Vagina (tissue), 2 donors: ENCODE results near the gene FHIT. TPM values are rescaled to one million over a fixed set of nuclear protein-coding genes. Genes with fewer than 3 reads are reported as not detected.

ENCODE experiments used
- DNase-seq, 2 donors: peaks; one replicate each; pipeline ENCODE4 v3.0.0-alpha.2; 2017; ENCODE audit errors: extremely low spot score in 2 of 2
- H3K27ac ChIP-seq: fragments of 200-600 bp; sonication (generic); one replicate; pipeline ENCODE4 v1.5.1; 2019
- H3K27me3 ChIP-seq: fragments of 200-600 bp; sonication (generic); one replicate; pipeline ENCODE4 v1.5.1; 2019
- H3K36me3 ChIP-seq, 2 donors: fragments of 200-600 bp; sonication (generic); one replicate each; pipeline ENCODE4 v1.5.1; 2017 to 2019
- H3K4me1 ChIP-seq: fragments of 200-600 bp; sonication (generic); one replicate; pipeline ENCODE4 v1.5.1; 2019
- H3K4me3 ChIP-seq, 2 donors: fragments of 200-600 bp; sonication (generic); 1 replicate in 1 of 2; 2 replicates in 1 of 2; pipeline ENCODE4 v1.5.1; 2016 to 2019
- H3K9me3 ChIP-seq: fragments of 200-600 bp; sonication (generic); one replicate; pipeline ENCODE4 v1.5.1; 2019
- POLR2A ChIP-seq, 2 donors: fragments of 450-650 bp; IDR thresholded peaks; one replicate each; pipeline ENCODE4 v1.6.1; 2017; ENCODE audit warnings: antibody characterized with exemption in 2 of 2, mild to moderate bottlenecking in 2 of 2, moderate library complexity in 2 of 2
- POLR2AphosphoS5 ChIP-seq, 2 donors: sonication (generic); formaldehyde crosslinking; IDR thresholded peaks; one replicate each; pipeline ENCODE4 v1.9.0; 2017; ENCODE audit warnings: antibody characterized with exemption in 2 of 2, mild to moderate bottlenecking in 2 of 2, low read depth in 1 of 2; ENCODE audit not compliant: insufficient read depth in 1 of 2
- intact Hi-C: fragments of 100-400 bp; cut with DNase I; formaldehyde crosslinking; loops from one replicate; pipeline ENCODE4 v1.15.1; 2023
- total RNA-seq: library from RNA; depleted of rRNA; stranded (reverse); fragments of >200 nt; gene quantifications from one replicate; pipeline ENCODE4 v1.2.3, GENCODE V29; 2016
- TF ChIP-seq, protein P1 (sequence below), 3 experiments: fragments of 450-650 bp in 2 of 3; fragments of 200-600 bp in 1 of 3; sonication (generic) in 1 of 3; IDR thresholded peaks; one replicate each; pipeline ENCODE4 v1.5.1; 2017 to 2019; ENCODE audit warnings: antibody characterized with exemption in 3 of 3, mild to moderate bottlenecking in 2 of 3, moderate library complexity in 2 of 3

The FHIT gene
- total RNA-seq, 1 donor from 2014 or later: 7.9 TPM

DNA sequence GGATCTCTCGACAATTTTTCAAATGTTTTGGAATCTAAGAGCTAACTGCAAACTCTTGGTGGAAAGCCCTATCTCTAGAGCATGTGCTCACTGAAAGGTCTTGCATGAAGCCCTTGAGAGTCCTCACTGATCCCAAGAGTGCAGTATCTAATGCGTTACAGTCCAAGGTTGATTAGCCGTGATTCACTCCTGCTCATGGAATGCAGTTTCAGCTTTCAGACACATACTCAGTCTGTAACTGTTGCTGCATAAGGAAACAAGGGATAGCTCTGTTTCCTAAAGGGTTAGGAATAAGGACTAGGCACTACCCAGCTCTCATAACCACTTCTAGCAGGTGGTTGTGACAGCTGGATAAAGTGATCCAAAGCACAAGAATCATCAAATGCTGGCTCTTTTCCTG is 1514.0 kb downstream of the FHIT start:
- Histone ChIP-seq H3K9me3 (no peaks in the 10 kb centered on the region), H3K36me3 (no peaks in the 10 kb centered on the region), H3K4me1 (no peaks in the 10 kb centered on the region), H3K27me3 (no peaks in the 10 kb centered on the region), H3K27ac (no peak overlapping the region), H3K4me3 (no peak overlapping the region)
- TF ChIP-seq POLR2A (IDR thresholded peaks at IDR 0.05) (no peak), POLR2AphosphoS5 (IDR thresholded peaks at IDR 0.05; ENCODE audit: insufficient read depth in 1 of 2, low read depth in 1 of 2) (no peak)
- TF ChIP-seq, protein P1, sequence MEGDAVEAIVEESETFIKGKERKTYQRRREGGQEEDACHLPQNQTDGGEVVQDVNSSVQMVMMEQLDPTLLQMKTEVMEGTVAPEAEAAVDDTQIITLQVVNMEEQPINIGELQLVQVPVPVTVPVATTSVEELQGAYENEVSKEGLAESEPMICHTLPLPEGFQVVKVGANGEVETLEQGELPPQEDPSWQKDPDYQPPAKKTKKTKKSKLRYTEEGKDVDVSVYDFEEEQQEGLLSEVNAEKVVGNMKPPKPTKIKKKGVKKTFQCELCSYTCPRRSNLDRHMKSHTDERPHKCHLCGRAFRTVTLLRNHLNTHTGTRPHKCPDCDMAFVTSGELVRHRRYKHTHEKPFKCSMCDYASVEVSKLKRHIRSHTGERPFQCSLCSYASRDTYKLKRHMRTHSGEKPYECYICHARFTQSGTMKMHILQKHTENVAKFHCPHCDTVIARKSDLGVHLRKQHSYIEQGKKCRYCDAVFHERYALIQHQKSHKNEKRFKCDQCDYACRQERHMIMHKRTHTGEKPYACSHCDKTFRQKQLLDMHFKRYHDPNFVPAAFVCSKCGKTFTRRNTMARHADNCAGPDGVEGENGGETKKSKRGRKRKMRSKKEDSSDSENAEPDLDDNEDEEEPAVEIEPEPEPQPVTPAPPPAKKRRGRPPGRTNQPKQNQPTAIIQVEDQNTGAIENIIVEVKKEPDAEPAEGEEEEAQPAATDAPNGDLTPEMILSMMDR (IDR thresholded peaks at IDR 0.05): no peak
- DNase-seq: no peak
- intact Hi-C loops: no loop called here

DNA sequence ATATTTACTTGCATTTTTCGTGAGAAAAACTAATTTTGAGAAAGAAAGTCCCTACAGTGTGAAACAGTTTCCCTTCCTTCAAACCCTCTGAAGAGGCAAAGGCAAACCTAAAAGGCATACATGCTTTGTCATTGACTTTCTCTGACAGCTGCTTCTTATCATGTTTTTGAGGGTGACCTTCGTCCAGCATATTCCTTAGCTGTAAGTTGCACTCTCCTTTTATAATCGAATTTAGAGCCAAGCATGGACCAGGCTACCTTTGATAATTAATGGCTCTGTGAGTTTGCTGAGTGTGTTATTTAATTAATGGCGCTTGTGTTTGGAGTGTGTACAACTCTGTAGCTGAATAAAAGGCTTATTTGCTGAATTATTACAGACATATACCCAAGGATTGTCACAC is 1517.2 kb downstream of the FHIT start:
- no peak for DNase-seq
- no peaks in the 10 kb centered on the region for H3K36me3 ChIP-seq
- intact Hi-C loops: no loop called here
- TF ChIP-seq POLR2A (IDR thresholded peaks at IDR 0.05) (no peak), POLR2AphosphoS5 (IDR thresholded peaks at IDR 0.05; ENCODE audit: insufficient read depth in 1 of 2, low read depth in 1 of 2) (no peak)
- TF ChIP-seq, protein P1 (IDR thresholded peaks at IDR 0.05): no peak
- no peaks in the 10 kb centered on the region for H3K4me1 ChIP-seq
- H3K27me3 ChIP-seq: no peaks in the 10 kb centered on the region
- H3K27ac ChIP-seq: no peak overlapping the region
- H3K9me3 ChIP-seq: no peaks in the 10 kb centered on the region
- no peak overlapping the region for H3K4me3 ChIP-seq

DNA sequence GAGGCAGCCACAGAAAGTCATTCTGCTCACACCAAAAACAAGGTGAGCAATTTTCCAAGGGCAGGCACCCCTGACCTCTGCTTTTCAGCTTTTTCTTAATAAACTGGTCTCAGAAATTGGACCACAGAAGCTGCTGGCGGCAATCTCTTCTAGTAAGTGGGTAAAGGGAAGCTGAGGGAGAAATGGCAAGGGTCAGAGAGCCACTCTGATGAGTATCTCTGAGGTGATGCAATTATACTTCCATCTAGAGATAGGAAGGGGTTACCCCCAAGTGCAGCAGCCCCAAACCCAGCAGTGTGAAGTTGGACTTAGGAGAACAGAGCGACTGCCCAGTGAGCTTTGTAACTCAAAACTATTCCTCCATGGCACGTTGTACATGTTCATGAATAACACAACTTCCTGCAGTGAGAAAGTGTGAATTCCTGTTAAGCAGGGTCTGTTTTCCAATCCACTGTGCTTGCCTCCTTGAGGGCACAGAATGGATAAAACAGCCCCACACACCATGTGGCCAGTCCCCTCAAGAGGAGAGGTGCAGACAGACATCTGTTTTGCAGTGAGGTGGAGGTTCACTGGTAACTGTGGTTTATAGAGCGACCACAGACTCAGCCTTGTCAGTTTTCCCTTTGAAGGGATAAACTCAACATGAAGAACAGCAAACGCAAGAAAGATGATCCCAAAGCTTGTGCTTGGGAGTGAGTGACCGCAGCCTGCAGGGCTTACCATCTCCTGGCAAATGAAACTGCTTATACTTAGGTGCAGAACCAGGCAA is 1518.0 kb downstream of the FHIT start:
- peak in 1 of 2 donors; percentile 44 for DNase-seq
- Histone ChIP-seq H3K27ac (no peak overlapping the region), H3K4me3 (no peak overlapping the region), H3K9me3 (no peaks in the 10 kb centered on the region), H3K27me3 (no peaks in the 10 kb centered on the region), H3K4me1 (no peaks in the 10 kb centered on the region), H3K36me3 (no peaks in the 10 kb centered on the region)
- intact Hi-C loops: no loop called here
- TF ChIP-seq POLR2AphosphoS5 (IDR thresholded peaks at IDR 0.05; ENCODE audit: insufficient read depth in 1 of 2, low read depth in 1 of 2) (no peak), POLR2A (IDR thresholded peaks at IDR 0.05) (no peak)
- TF ChIP-seq, protein P1 (IDR thresholded peaks at IDR 0.05): no peak

DNA sequence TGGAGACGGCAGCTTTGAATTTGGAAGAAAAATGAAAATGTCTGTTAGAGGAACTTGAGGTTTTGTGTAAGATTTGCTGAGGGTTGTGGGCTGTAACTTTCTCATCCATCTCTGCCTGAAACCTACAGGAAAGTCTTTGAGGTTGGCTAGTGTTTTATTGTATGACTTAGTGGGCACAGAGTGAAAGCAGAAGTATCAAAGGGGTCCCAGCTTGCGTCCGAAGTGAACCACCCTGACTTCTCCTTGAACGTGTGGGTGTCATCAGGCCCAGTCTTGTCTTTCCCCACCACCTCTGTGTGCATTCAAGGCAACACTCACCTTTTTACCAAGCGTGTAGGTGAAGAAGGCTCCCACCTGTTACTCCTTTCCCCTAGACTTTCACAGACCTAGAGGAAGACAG is 1519.3 kb downstream of the FHIT start:
- Histone ChIP-seq H3K4me1 (no peaks in the 10 kb centered on the region), H3K27ac (no peak overlapping the region), H3K36me3 (no peaks in the 10 kb centered on the region), H3K27me3 (no peaks in the 10 kb centered on the region), H3K4me3 (no peak overlapping the region), H3K9me3 (no peaks in the 10 kb centered on the region)
- TF ChIP-seq POLR2AphosphoS5 (IDR thresholded peaks at IDR 0.05; ENCODE audit: insufficient read depth in 1 of 2, low read depth in 1 of 2): no peak
- no peak for TF ChIP-seq POLR2A (IDR thresholded peaks at IDR 0.05)
- TF ChIP-seq, protein P1 (IDR thresholded peaks at IDR 0.05): no peak
- intact Hi-C loops: no loop called here
- no peak for DNase-seq

DNA sequence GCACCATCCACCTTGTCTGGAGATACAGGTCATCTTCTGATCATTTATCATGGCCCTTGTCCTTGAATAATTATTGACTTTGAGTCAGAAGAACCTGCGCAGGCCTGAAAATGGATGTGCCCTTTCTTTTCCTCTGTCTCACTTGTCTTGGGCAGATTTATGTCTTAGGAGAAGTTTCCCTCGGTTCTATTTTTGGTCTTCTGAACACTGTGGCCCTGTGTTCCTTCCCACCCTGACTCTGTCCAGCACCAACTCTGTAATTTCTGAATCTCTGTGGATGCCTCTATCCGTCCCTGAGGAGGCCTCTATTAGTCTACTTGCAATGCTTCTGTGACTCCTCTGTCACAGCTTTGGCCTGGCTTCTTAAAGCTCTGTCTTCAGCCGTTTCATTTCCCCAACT is 1520.7 kb downstream of the FHIT start:
- Histone ChIP-seq H3K9me3 (no peaks in the 10 kb centered on the region), H3K4me1 (no peaks in the 10 kb centered on the region), H3K27me3 (no peaks in the 10 kb centered on the region), H3K4me3 (no peak overlapping the region), H3K27ac (no peak overlapping the region), H3K36me3 (no peaks in the 10 kb centered on the region)
- DNase-seq: peak in 1 of 2 donors; percentile 58
- TF ChIP-seq POLR2AphosphoS5 (IDR thresholded peaks at IDR 0.05; ENCODE audit: insufficient read depth in 1 of 2, low read depth in 1 of 2): no peak
- TF ChIP-seq, protein P1 (IDR thresholded peaks at IDR 0.05): no peak
- TF ChIP-seq POLR2A (IDR thresholded peaks at IDR 0.05): no peak
- intact Hi-C loops: no loop called here
